Panc1 (cell line): Measurements from ENCODE around the gene SLC7A1.

Source experiments
- POLR2AphosphoS5 ChIP-seq: IDR thresholded peaks from 2 replicates; pipeline ENCODE4 v1.6.1; 2012; ENCODE audit warnings: mild to moderate bottlenecking, low read depth, low read length, moderate library complexity
- TF ChIP-seq, protein P1 (sequence below): fragments of 450-650 bp; IDR thresholded peaks from 2 replicates; pipeline ENCODE4 v1.5.1; 2017; ENCODE audit warnings: mild to moderate bottlenecking

DNA sequence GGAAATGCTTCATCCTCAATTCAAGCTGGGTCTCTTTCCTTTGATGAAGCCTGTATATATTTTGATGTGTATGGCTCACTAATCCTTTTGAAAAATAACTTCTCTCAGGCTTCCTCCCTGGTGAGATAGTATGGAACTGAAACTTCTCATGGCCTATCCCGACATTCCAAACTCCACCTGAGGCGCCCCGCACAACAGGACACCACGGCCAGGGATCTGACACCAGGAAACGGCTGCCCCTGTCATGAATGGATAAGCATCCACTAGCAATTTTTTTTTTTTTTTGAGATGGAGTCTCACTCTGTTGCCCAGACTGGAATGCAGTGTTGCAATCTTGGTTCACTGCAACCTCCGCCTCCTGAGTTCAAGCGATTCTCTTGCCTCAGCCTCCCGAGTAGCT lies 16.4 kb downstream of the SLC7A1 start:
- TF ChIP-seq, protein P1, sequence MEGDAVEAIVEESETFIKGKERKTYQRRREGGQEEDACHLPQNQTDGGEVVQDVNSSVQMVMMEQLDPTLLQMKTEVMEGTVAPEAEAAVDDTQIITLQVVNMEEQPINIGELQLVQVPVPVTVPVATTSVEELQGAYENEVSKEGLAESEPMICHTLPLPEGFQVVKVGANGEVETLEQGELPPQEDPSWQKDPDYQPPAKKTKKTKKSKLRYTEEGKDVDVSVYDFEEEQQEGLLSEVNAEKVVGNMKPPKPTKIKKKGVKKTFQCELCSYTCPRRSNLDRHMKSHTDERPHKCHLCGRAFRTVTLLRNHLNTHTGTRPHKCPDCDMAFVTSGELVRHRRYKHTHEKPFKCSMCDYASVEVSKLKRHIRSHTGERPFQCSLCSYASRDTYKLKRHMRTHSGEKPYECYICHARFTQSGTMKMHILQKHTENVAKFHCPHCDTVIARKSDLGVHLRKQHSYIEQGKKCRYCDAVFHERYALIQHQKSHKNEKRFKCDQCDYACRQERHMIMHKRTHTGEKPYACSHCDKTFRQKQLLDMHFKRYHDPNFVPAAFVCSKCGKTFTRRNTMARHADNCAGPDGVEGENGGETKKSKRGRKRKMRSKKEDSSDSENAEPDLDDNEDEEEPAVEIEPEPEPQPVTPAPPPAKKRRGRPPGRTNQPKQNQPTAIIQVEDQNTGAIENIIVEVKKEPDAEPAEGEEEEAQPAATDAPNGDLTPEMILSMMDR = no peak
- TF ChIP-seq POLR2AphosphoS5 = no peak
